H4 (cell line): ENCODE data around the gene TSSK6. TPM values are rescaled to one million over a fixed set of nuclear protein-coding genes. Genes with fewer than 3 reads are reported as not detected.

Source experiments
- DNase-seq: peaks from one replicate; pipeline ENCODE4 v3.0.0-alpha.2; 2015; ENCODE audit warnings: low spot score
- total RNA-seq: library from RNA; depleted of rRNA; stranded (reverse); fragments of >200 nt; shearing (Covaris generic); gene quantifications from 2 replicates; pipeline ENCODE4 v1.2.3, GENCODE V29; 2014; rRNA removed

Gene TSSK6
- 0.54 and 1.3 TPM in 2 replicates for total RNA-seq

DNA sequence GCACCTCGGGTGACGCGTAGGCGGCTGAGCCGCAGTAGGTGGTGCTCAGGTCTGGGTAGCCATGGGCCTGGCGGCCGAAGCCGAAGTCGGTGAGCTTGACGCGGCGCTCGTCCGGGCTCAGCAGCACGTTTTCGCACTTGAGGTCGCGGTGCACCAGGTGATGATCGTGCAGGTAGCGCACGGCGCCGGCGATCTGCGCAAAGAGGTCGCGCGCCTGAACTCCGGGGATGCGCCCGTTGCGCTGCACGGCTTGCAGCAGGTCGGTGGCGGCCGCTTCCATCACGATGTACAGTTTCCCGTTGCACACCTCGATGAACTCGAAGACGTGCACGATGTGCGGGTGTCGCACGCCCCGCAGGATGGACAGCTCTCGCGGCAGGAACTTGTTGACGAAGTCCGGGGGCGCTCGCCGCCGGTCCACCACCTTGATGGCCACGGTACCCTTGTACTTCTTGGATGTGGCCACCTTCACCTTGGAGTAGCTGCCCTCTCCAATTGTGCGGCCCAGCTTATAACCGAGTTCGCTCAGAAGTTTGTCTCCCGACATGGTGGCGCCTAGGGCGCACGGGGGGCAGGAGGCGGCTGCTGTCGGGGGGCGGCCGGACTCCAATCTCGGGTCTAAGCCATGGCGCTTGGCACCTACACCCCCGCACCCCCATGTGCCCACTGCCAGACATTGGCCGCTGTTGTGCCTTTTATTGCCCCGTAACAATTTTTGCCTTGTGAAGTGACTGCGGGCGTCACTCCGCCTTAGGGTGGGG lies at the start of gene TSSK6:
Gene TSSK6 (minus strand): TSS at position 668 of the 761 bp plus-strand sequence. CDS start 121 bp downstream, at position 547.
- no peak for DNase-seq

- DNase-seq = no peak
Observed at GRCh38 chr19:19563348-19563848, 48.0 kb upstream of the TSSK6 start.

DNA sequence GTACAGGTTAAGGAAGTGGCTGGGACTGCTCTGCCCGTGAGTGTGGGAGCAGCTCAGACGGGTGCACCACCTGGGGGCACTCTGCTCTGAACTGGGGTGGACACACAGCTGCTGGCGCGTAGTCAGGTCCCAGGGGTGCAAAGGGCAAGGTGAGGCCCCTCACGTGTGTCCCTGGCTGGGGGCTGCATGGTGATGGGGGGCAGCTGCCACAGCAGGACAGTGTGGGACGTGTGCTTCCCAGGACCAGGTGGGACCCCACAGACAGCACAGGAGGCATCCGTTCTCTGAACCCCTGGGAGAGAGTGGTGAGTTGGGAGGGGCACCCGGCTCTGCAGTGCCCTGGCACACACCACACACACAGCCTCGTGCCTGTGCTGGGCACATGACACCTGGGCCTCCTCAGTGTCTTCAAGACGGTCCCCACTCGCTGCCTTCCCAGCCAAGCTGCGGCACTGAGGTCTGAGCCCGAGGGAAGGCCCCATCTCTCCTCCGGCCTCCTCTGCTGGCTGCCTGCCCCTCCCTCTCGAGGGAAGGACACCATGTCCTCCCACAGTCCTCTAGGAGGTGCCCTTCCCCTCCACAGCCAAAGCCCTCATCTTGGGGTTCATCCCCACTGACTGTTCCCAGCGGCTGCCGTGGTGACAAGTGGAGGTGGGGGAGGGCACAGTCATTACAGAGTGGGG lies 47.5 kb upstream of the TSSK6 start:
- DNase-seq = no peak

GRCh38 chr19:19561946-19562664 lies 46.8 kb upstream of the TSSK6 start:
- no peak for DNase-seq

DNA sequence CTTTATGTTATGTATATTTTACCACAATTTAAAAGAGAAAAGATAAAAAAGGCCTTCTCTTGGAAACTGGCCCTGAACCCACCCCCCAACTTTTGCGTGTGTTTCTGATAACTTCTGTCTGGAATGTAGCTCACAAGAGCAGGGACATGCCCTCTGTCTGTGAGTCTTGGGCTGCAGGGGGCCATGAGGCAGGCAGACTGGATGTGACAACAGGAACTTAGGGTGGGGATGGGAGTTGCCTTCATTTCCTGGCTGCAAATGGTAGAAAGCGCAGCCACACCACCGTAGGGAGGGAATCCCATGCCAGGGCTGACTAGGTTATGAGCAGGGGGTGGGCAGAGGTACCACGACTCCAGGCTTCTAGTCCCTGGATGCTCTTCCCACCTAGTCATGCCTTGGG lies 44.6 kb upstream of the TSSK6 start:
- no peak for DNase-seq

- DNase-seq = no peak
Observed at GRCh38 chr19:19558636-19559035, 43.3 kb upstream of the TSSK6 start.

- DNase-seq = no peak
Observed at GRCh38 chr19:19558055-19558454, 42.7 kb upstream of the TSSK6 start.

DNA sequence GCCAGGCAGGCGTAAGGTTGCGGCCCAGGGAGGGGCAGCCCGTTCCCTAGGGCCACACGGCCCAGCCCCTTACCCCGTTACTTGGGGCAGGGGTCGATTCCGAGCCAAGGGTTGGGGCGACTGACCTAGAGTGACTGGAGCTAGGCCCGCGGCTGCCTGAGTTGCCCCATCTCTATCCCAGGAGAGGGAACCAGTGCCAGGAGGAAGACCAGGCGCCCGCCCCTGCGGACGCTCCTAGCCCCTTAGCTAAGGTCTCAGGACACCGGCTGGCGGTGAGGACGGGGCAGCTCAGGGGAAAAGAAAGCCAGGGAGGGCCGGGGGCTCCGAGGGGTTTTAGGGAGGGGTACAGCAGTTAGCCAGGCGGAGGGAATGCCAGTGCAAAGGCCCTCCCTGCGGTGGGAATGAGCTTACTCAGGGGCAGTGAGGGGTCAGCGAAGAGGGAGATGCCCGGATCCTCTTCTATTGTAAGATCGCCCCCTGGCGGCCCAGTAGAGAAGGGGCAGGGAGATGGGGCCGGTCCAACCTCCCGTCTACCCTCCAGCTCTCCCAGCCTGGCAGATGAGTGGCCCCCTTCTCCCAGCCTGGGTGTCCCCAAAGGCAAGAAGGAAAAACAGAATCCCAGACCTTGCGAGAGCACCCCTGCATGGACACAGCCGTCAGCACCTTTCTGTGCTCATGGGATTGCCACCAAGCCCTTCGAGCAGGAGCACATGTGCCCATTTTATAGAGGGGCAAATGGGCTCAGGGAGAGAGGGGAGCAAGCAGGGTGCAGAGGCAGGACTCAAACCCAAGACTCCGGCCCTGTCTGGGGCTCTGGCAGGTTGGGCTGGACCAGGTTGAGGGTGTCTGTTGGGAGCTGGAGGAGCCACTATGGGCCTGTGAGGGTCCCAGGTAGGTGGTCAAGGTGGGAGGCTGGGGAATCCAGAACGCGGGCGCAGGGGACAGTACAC lies 39.0 kb upstream of the TSSK6 start:
- no peak for DNase-seq

- DNase-seq = no peak
Observed at GRCh38 chr19:19553670-19554069, 38.3 kb upstream of the TSSK6 start.

- DNase-seq = no peak
Observed at GRCh38 chr19:19552798-19553197, 37.5 kb upstream of the TSSK6 start.

GRCh38 chr19:19551853-19552192 lies 36.5 kb upstream of the TSSK6 start:
- no peak for DNase-seq

GRCh38 chr19:19550972-19551852 lies 35.9 kb upstream of the TSSK6 start:
- no peak for DNase-seq

- DNase-seq = no peak
Observed at GRCh38 chr19:19550485-19550929, 35.2 kb upstream of the TSSK6 start.

- no peak for DNase-seq
Observed at GRCh38 chr19:19549804-19550464, 34.6 kb upstream of the TSSK6 start.

DNA sequence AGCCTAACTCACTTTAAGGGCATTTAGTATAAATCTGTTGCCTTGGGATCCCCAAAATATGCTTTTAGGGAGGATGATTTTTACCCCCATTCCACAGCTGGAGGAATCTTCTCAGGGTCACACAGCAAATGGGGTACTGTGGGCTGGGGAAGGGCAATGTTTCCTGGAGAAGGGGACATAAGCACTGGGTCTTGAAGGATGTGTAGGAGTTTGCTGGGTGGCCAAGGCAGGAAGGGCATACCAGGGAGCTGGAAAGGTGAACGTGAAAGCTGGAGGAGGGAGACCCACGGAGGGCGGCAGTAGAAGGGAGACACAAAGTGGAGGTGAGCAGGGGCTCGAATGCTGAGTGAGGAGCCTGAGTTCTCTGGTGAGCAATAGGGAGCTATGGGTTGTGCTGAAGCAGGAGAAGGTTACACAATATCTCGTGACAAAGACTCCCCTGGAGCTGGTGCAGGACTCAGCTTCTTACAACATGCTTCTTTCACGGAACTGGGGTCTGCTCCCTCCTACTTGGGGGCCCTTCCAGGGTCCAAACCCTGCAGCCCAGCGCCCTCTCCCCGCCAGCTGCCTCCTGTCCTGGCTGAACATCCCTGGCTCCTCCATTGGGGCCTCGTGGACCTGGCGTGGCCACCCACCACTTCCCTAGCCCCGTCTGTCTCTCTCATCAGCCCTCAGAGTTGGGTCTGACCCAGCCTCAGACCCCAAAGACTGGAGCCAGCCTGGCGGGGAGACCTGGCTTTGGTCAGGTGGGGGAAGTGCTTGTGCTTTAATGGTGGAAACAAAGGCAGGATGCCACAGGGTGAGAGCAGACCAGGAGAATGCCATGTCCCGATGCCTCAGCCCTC lies 33.8 kb upstream of the TSSK6 start:
- no peak for DNase-seq

DNA sequence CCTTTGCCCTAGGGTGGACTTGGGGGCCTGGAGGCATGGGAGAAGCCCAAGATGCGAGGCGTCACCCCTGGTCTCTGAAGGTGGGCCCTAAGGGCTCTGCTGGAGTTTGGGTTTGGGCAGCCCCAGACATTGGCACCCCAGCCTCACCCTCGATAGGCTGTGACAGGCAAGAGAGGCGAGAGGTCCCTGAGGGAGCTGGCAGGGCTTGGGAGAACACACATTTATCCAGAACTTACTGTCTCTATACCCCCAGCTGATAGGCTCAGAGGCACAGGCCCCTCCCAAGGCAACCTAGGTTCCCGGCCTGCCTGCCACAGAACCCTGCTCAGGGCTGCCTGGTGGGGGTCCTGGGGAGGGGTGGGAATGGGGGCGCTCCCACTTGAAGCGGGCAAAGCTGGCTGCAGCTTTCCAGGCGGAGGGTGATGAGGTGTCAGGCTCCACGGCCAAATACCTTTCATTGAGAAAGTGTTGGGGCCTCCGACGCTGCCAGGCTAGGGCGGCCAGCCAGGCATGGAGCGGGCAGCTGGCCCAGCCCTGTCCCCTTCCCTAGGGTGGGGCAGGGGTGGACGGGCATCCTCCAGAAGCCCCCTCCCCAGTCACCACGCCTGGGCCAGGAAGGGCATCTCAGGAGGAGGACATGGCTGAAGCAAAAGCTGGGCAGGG lies 32.5 kb upstream of the TSSK6 start:
- DNase-seq = no peak

DNA sequence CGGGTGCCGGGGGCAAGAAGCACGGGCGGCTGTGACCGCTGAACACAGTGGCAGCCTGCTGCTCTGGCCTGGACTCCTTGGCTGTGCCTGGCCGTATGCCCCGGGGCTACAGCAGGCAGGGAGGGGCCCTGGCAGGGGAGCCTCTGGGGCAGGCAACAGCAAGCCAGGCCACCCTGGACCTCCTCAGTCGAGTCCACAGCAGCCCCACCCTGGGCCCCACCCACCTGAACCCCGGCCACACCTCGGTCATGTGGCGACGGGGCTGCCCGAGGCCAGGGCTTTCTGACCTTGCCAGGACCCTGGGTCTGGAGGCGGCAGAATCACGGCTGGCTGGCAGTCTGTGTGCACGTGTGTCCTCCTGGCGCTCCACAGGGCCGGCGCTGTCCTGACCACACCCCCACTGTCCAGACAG lies 31.4 kb upstream of the TSSK6 start:
- DNase-seq = no peak

GRCh38 chr19:19545707-19546106 lies 30.4 kb upstream of the TSSK6 start:
- DNase-seq = no peak
